Muscle of arm (tissue), 12 donors: ENCODE results near the gene LAD1. TPM values are rescaled to one million over a fixed set of nuclear protein-coding genes. Genes with fewer than 3 reads are reported as not detected.

Experiments used
- polyA plus RNA-seq, 12 donors: library from polyadenylated mRNA; unstranded; fragments of 120-200 nt; gene quantifications; one replicate each; pipeline ENCODE4 v1.2.1, GENCODE V29; 2013; ENCODE audit not compliant: insufficient read length in 12 of 12

The LAD1 gene
- polyA plus RNA-seq, 12 donors = 9.6 to 50.4 (median 13.8) TPM; not detected in 1

Other genes starting within 250 kb of the LAD1 start
- 100 to 1,000 TPM in 1 of 12 donors, 10 to 100 TPM in 10, not detected in 1; 43.1 to 101 (median 54.1) TPM for gene TMEM9, start 244.8 kb downstream of the LAD1 start, polyA plus RNA-seq
- gene IGFN1, start 208.5 kb downstream of the LAD1 start, polyA plus RNA-seq = 1 to 10 TPM in 11 of 12 donors, not detected in 1; 1.1 to 6.1 (median 1.9) TPM
- 100 to 1,000 TPM in 1 of 12 donors, 10 to 100 TPM in 3, 1 to 10 TPM in 7, not detected in 1; 3.8 to 125 (median 6.6) TPM for gene PKP1, start 115.8 kb downstream of the LAD1 start, polyA plus RNA-seq
- 1,000 to 10,000 TPM in 7 of 12 donors, 100 to 1,000 TPM in 5; 582 to 1,903 (median 1,024) TPM for gene TNNT2, start 21.6 kb downstream of the LAD1 start, polyA plus RNA-seq
- gene TNNI1, start 22.4 kb upstream of the LAD1 start, polyA plus RNA-seq = 1,000 to 10,000 TPM in 10 of 12 donors, 100 to 1,000 TPM in 2; 589 to 2,422 (median 1,632) TPM
- 10 to 100 TPM in 11 of 12 donors, not detected in 1; 13.6 to 22.5 (median 16.8) TPM for gene PHLDA3, start 69.9 kb upstream of the LAD1 start, polyA plus RNA-seq
- 100 to 1,000 TPM in 1 of 12 donors, 10 to 100 TPM in 10, not detected in 1; 32.3 to 119 (median 37.6) TPM for gene CSRP1, start 107.8 kb upstream of the LAD1 start, polyA plus RNA-seq
- gene NAV1, start 139.8 kb upstream of the LAD1 start, polyA plus RNA-seq = 10 to 100 TPM in 11 of 12 donors, not detected in 1; 18.7 to 41.1 (median 25.9) TPM